HEK293 (cell line): ENCODE data around the gene CDT1.

Experiments used
- BCL11A ChIP-seq: fragments of 450-650 bp; formaldehyde crosslinking; IDR thresholded peaks from 2 replicates; pipeline ENCODE4 v1.5.1; 2016; ENCODE audit warnings: low read depth, missing biosample characterization, missing genetic modification characterization
- EGR2 ChIP-seq: fragments of 450-650 bp; formaldehyde crosslinking; IDR thresholded peaks from 2 replicates; pipeline ENCODE4 v1.5.1; 2016; ENCODE audit warnings: low read depth, missing biosample characterization, missing genetic modification characterization
- ELK4 ChIP-seq: IDR thresholded peaks from 2 replicates; pipeline ENCODE4 v1.6.1; 2011; ENCODE audit warnings: mild to moderate bottlenecking, low read depth, low read length, borderline replicate concordance
- GLIS2 ChIP-seq: fragments of 450-650 bp; formaldehyde crosslinking; IDR thresholded peaks from 2 replicates; pipeline ENCODE4 v1.5.1; 2016; ENCODE audit warnings: missing biosample characterization, missing genetic modification characterization
- PRDM4 ChIP-seq: fragments of 450-650 bp; formaldehyde crosslinking; IDR thresholded peaks from 2 replicates; pipeline ENCODE4 v1.5.1; 2017; ENCODE audit warnings: missing biosample characterization, missing genetic modification characterization
- SETDB1 ChIP-seq: IDR thresholded peaks from one replicate; pipeline ENCODE4 v1.6.1; 2017; ENCODE audit warnings: mild to moderate bottlenecking, low read length, moderate library complexity, mixed read lengths; ENCODE audit not compliant: insufficient read length
- YY2 ChIP-seq: fragments of 450-650 bp; formaldehyde crosslinking; IDR thresholded peaks from 2 replicates; pipeline ENCODE4 v1.5.1; 2016; ENCODE audit warnings: missing biosample characterization, missing genetic modification characterization
- ZBTB8A ChIP-seq: fragments of 450-650 bp; formaldehyde crosslinking; IDR thresholded peaks from 2 replicates; pipeline ENCODE4 v1.5.1; 2016; ENCODE audit warnings: missing biosample characterization, missing genetic modification characterization
- ZFHX2 ChIP-seq: fragments of 450-650 bp; formaldehyde crosslinking; conservative IDR thresholded peaks from 2 replicates; pipeline ENCODE4 v1.5.1; 2016; ENCODE audit warnings: missing biosample characterization, missing genetic modification characterization
- ZFP41 ChIP-seq: fragments of 450-650 bp; formaldehyde crosslinking; IDR thresholded peaks from 2 replicates; pipeline ENCODE4 v1.5.1; 2016; ENCODE audit warnings: missing biosample characterization, missing genetic modification characterization, borderline replicate concordance
- ZNF121 ChIP-seq: fragments of 450-650 bp; formaldehyde crosslinking; IDR thresholded peaks from 2 replicates; pipeline ENCODE4 v1.5.1; 2016; ENCODE audit warnings: missing biosample characterization, missing genetic modification characterization
- ZNF133 ChIP-seq: fragments of 450-650 bp; formaldehyde crosslinking; IDR thresholded peaks from 2 replicates; pipeline ENCODE4 v1.5.1; 2016; ENCODE audit warnings: missing biosample characterization, missing genetic modification characterization
- ZNF146 ChIP-seq: fragments of 450-650 bp; formaldehyde crosslinking; IDR thresholded peaks from 2 replicates; pipeline ENCODE4 v1.5.1; 2016; ENCODE audit warnings: missing biosample characterization, missing genetic modification characterization
- ZNF19 ChIP-seq: fragments of 450-650 bp; formaldehyde crosslinking; IDR thresholded peaks from 2 replicates; pipeline ENCODE4; 2016; ENCODE audit warnings: missing biosample characterization, missing genetic modification characterization, low read depth
- ZNF202 ChIP-seq: fragments of 450-650 bp; formaldehyde crosslinking; IDR thresholded peaks from 2 replicates; pipeline ENCODE4 v1.5.1; 2016; ENCODE audit warnings: missing biosample characterization, missing genetic modification characterization, borderline replicate concordance
- ZNF211 ChIP-seq: fragments of 450-650 bp; formaldehyde crosslinking; IDR thresholded peaks from 2 replicates; pipeline ENCODE4 v1.5.1; 2016; ENCODE audit warnings: low read depth, missing biosample characterization, missing genetic modification characterization
- ZNF302 ChIP-seq: fragments of 450-650 bp; formaldehyde crosslinking; IDR thresholded peaks from 2 replicates; pipeline ENCODE4 v1.5.1; 2016; ENCODE audit warnings: missing biosample characterization, missing genetic modification characterization, low read depth
- ZNF311 ChIP-seq: fragments of 450-650 bp; formaldehyde crosslinking; IDR thresholded peaks from 2 replicates; pipeline ENCODE4 v1.5.1; 2017; ENCODE audit warnings: missing biosample characterization, missing genetic modification characterization, borderline replicate concordance
- ZNF350 ChIP-seq: fragments of 450-650 bp; formaldehyde crosslinking; IDR thresholded peaks from 2 replicates; pipeline ENCODE4 v1.5.0; 2017; ENCODE audit warnings: missing biosample characterization, mild to moderate bottlenecking, missing genetic modification characterization
- ZNF366 ChIP-seq: fragments of 450-650 bp; formaldehyde crosslinking; conservative IDR thresholded peaks from 2 replicates; pipeline ENCODE4 v1.5.1; 2016; ENCODE audit warnings: missing biosample characterization, missing genetic modification characterization
- ZNF585B ChIP-seq: fragments of 450-650 bp; formaldehyde crosslinking; IDR thresholded peaks from 2 replicates; pipeline ENCODE4 v1.5.1; 2016; ENCODE audit warnings: missing biosample characterization, missing genetic modification characterization
- ZNF596 ChIP-seq: fragments of 450-650 bp; IDR thresholded peaks from 2 replicates; pipeline ENCODE4 v1.5.0; 2018; ENCODE audit warnings: missing biosample characterization, mild to moderate bottlenecking, missing genetic modification characterization, moderate library complexity
- ZNF654 ChIP-seq: fragments of 450-650 bp; formaldehyde crosslinking; IDR thresholded peaks from 2 replicates; pipeline ENCODE4 v1.5.1; 2016; ENCODE audit warnings: low read depth, missing biosample characterization, missing genetic modification characterization
- ZNF701 ChIP-seq: fragments of 450-650 bp; formaldehyde crosslinking; IDR thresholded peaks from 2 replicates; pipeline ENCODE4 v1.5.1; 2016; ENCODE audit warnings: missing biosample characterization, missing genetic modification characterization
- ZNF707 ChIP-seq: fragments of 450-650 bp; formaldehyde crosslinking; IDR thresholded peaks from 2 replicates; pipeline ENCODE4 v1.5.1; 2016; ENCODE audit warnings: missing biosample characterization, missing genetic modification characterization
- ZNF747 ChIP-seq: fragments of 450-650 bp; formaldehyde crosslinking; IDR thresholded peaks from 2 replicates; pipeline ENCODE4 v1.5.1; 2016; ENCODE audit warnings: missing biosample characterization, missing genetic modification characterization
- TF ChIP-seq, protein P1 (sequence below): fragments of 450-650 bp; formaldehyde crosslinking; IDR thresholded peaks from 2 replicates; pipeline ENCODE4 v1.5.1; 2016; ENCODE audit warnings: missing biosample characterization, missing genetic modification characterization, borderline replicate concordance
- TF ChIP-seq, protein P2 (sequence below): fragments of 450-650 bp; formaldehyde crosslinking; IDR thresholded peaks from 2 replicates; pipeline ENCODE4 v1.5.1; 2016; ENCODE audit warnings: missing biosample characterization, missing genetic modification characterization
- TF ChIP-seq, protein P3 (sequence below): fragments of 450-650 bp; formaldehyde crosslinking; IDR thresholded peaks from 2 replicates; pipeline ENCODE4 v1.5.1; 2016; ENCODE audit warnings: missing biosample characterization, missing genetic modification characterization

The CDT1 gene

GRCh38 chr16:88772871-88773811 is 30.4 kb upstream of the CDT1 start (continued):
- TF ChIP-seq, protein P1, sequence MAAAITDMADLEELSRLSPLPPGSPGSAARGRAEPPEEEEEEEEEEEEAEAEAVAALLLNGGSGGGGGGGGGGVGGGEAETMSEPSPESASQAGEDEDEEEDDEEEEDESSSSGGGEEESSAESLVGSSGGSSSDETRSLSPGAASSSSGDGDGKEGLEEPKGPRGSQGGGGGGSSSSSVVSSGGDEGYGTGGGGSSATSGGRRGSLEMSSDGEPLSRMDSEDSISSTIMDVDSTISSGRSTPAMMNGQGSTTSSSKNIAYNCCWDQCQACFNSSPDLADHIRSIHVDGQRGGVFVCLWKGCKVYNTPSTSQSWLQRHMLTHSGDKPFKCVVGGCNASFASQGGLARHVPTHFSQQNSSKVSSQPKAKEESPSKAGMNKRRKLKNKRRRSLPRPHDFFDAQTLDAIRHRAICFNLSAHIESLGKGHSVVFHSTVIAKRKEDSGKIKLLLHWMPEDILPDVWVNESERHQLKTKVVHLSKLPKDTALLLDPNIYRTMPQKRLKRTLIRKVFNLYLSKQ, result no peak
- TF ChIP-seq ZNF707 (tag by site-specific recombination), result no peak
- peak; percentile 28; the same call in 1 of the 2 replicates for TF ChIP-seq ZBTB8A (tag by site-specific recombination)
- TF ChIP-seq ZNF133 (tag by site-specific recombination), result no peak
- TF ChIP-seq ZNF146 (tag by site-specific recombination), result no peak
- TF ChIP-seq ZNF654 (tag by site-specific recombination), result no peak
- TF ChIP-seq, protein P2, sequence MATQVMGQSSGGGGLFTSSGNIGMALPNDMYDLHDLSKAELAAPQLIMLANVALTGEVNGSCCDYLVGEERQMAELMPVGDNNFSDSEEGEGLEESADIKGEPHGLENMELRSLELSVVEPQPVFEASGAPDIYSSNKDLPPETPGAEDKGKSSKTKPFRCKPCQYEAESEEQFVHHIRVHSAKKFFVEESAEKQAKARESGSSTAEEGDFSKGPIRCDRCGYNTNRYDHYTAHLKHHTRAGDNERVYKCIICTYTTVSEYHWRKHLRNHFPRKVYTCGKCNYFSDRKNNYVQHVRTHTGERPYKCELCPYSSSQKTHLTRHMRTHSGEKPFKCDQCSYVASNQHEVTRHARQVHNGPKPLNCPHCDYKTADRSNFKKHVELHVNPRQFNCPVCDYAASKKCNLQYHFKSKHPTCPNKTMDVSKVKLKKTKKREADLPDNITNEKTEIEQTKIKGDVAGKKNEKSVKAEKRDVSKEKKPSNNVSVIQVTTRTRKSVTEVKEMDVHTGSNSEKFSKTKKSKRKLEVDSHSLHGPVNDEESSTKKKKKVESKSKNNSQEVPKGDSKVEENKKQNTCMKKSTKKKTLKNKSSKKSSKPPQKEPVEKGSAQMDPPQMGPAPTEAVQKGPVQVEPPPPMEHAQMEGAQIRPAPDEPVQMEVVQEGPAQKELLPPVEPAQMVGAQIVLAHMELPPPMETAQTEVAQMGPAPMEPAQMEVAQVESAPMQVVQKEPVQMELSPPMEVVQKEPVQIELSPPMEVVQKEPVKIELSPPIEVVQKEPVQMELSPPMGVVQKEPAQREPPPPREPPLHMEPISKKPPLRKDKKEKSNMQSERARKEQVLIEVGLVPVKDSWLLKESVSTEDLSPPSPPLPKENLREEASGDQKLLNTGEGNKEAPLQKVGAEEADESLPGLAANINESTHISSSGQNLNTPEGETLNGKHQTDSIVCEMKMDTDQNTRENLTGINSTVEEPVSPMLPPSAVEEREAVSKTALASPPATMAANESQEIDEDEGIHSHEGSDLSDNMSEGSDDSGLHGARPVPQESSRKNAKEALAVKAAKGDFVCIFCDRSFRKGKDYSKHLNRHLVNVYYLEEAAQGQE (tag by site-specific recombination), result no peak
- TF ChIP-seq ZNF311 (tag by site-specific recombination), result no peak
- no peak for TF ChIP-seq ELK4
- TF ChIP-seq ZNF302 (tag by site-specific recombination), result no peak
- TF ChIP-seq ZNF19 (tag by site-specific recombination), result no peak
- TF ChIP-seq, protein P3, sequence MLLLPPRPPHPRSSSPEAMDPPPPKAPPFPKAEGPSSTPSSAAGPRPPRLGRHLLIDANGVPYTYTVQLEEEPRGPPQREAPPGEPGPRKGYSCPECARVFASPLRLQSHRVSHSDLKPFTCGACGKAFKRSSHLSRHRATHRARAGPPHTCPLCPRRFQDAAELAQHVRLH, result no peak
- TF ChIP-seq PRDM4 (tag by site-specific recombination), result no peak
- TF ChIP-seq ZNF596 (tag by site-specific recombination), result no peak
- peak; percentile 43; the same call in 1 of the 2 replicates for TF ChIP-seq EGR2 (tag by site-specific recombination)
- no peak for TF ChIP-seq YY2 (tag by site-specific recombination)
- TF ChIP-seq ZNF202, result no peak
- no peak for TF ChIP-seq ZNF747 (tag by site-specific recombination)
- TF ChIP-seq ZNF211 (tag by site-specific recombination), result no peak
- no peak for TF ChIP-seq BCL11A (tag by site-specific recombination)
- TF ChIP-seq ZNF585B (tag by site-specific recombination), result no peak
- 0 out of 2 replicates have a peak, but pooled peaks have one; percentile 25 for TF ChIP-seq ZNF121 (tag by site-specific recombination)
- peak; percentile 64 for TF ChIP-seq ZFHX2 (tag by site-specific recombination)
- TF ChIP-seq ZFP41, result no peak
- TF ChIP-seq ZNF366 (tag by site-specific recombination), result no peak
- TF ChIP-seq ZNF350 (tag by site-specific recombination), result no peak
- no peak for TF ChIP-seq SETDB1
- no peak for TF ChIP-seq ZNF701 (tag by site-specific recombination)
- peak; percentile 75 for TF ChIP-seq GLIS2 (tag by site-specific recombination)
